Skeletal muscle tissue (tissue), 4 donors: ENCODE measurements around the gene RBM33. TPM values are rescaled to one million over a fixed set of nuclear protein-coding genes. Genes with fewer than 3 reads are reported as not detected.
A peak's percentile ranks its signal among the peaks of the same experiment; 100 is the strongest.

ENCODE experiments used
- H3K27ac ChIP-seq: one replicate; pipeline ENCODE4 v1.7.0; 2013; ENCODE audit warnings: mild to moderate bottlenecking, low read depth, low read length, inconsistent platforms
- H3K27me3 ChIP-seq, 3 donors: one replicate each; pipeline ENCODE4 v1.7.0; 2013; ENCODE audit warnings: low read length in 3 of 3; ENCODE audit not compliant: control insufficient read depth in 3 of 3, insufficient read depth in 3 of 3
- H3K36me3 ChIP-seq, 3 donors: one replicate each; pipeline ENCODE4 v1.7.0; 2013; ENCODE audit warnings: low read length in 3 of 3; ENCODE audit not compliant: control insufficient read depth in 3 of 3, insufficient read depth in 3 of 3
- H3K4me1 ChIP-seq, 3 donors: one replicate each; pipeline ENCODE4 v1.7.0; 2013; ENCODE audit warnings: low read length in 3 of 3, mild to moderate bottlenecking in 3 of 3; ENCODE audit not compliant: control insufficient read depth in 3 of 3, insufficient read depth in 3 of 3
- H3K4me3 ChIP-seq, 3 donors: one replicate each; pipeline ENCODE4 v1.7.0; 2013; ENCODE audit warnings: low read length in 3 of 3
- H3K9ac ChIP-seq, 3 donors: one replicate each; pipeline ENCODE4 v1.7.0; 2013; ENCODE audit warnings: low read length in 3 of 3, mild to moderate bottlenecking in 3 of 3, moderate library complexity in 2 of 3, low read depth in 1 of 3
- H3K9me3 ChIP-seq, 3 donors: one replicate each; pipeline ENCODE4 v1.7.0; 2013; ENCODE audit warnings: low read length in 3 of 3; ENCODE audit not compliant: control insufficient read depth in 3 of 3
- total RNA-seq: library from RNA; depleted of rRNA; stranded (reverse); fragments of >200 nt; gene quantifications from one replicate; pipeline ENCODE4 v1.2.3, GENCODE V29; 2014
- donor health status: Osteomylitis.

RBM33 gene
- total RNA-seq, 1 donor from 2014 or later: 53.2 TPM

- Histone ChIP-seq H3K27ac (peak overlapping the region; percentile 27), H3K4me3 (no peak overlapping the region), H3K27me3 (no peaks in the 10 kb centered on the region), H3K36me3 (peaks cover 0 to 10% (median 0%) of the 10 kb centered on the region in 3 donors), H3K9me3 (no peaks in the 10 kb centered on the region), H3K4me1 (peaks cover 3 to 12% (median 5%) of the 10 kb centered on the region in 3 donors), H3K9ac (no peak overlapping the region)
These were observed 25.4 kb downstream of the RBM33 start for GRCh38 chr7:155669717-155670505.

GRCh38 chr7:155670521-155670920 is 26.1 kb downstream of the RBM33 start:
- Histone ChIP-seq H3K4me1 (peaks cover 3 to 12% (median 5%) of the 10 kb centered on the region in 3 donors), H3K9me3 (no peaks in the 10 kb centered on the region), H3K27ac (no peak overlapping the region), H3K4me3 (no peak overlapping the region), H3K9ac (no peak overlapping the region), H3K27me3 (no peaks in the 10 kb centered on the region), H3K36me3 (peaks cover 0 to 7% (median 0%) of the 10 kb centered on the region in 3 donors)

- Histone ChIP-seq H3K27ac (no peak overlapping the region), H3K36me3 (peaks cover 0 to 6% (median 4%) of the 10 kb centered on the region in 3 donors), H3K4me3 (no peak overlapping the region), H3K27me3 (no peaks in the 10 kb centered on the region), H3K9ac (no peak overlapping the region), H3K9me3 (no peaks in the 10 kb centered on the region), H3K4me1 (peaks cover 3 to 19% (median 5%) of the 10 kb centered on the region in 3 donors)
These were observed 30.1 kb downstream of the RBM33 start for GRCh38 chr7:155674556-155674955.

DNA sequence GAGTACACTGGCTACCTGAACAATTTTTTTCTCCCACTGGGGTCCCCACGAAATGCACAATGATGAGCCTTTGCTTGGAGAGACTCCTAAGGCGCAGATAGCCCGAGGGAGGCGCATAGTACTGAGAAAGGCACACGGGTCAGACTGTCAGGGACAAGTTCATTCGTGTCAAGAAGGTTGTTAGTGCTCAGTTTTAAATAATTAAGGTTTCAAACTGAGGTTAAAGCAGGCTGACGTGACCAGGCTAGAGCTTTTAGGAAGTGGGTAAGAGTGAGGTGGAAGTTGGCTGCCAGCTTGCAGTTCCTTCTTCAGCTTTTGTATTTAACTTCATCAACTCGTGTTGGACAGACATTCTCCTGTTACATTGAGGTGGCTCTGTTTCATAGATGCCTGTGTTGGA is 31.6 kb downstream of the RBM33 start:
- Histone ChIP-seq H3K4me1 (peaks cover 0 to 7% (median 3%) of the 10 kb centered on the region in 3 donors), H3K27ac (no peak overlapping the region), H3K27me3 (no peaks in the 10 kb centered on the region), H3K9ac (no peak overlapping the region), H3K9me3 (no peaks in the 10 kb centered on the region), H3K4me3 (no peak overlapping the region), H3K36me3 (peaks cover 0 to 14% (median 12%) of the 10 kb centered on the region in 3 donors)

- no peaks in the 10 kb centered on the region for H3K9me3 ChIP-seq
- no peak overlapping the region for H3K27ac ChIP-seq
- H3K4me1 ChIP-seq: peaks cover 0 to 7% (median 3%) of the 10 kb centered on the region in 3 donors
- no peak overlapping the region for H3K4me3 ChIP-seq
- H3K36me3 ChIP-seq: peaks cover 0 to 16% (median 14%) of the 10 kb centered on the region in 3 donors
- no peak overlapping the region for H3K9ac ChIP-seq
- no peaks in the 10 kb centered on the region for H3K27me3 ChIP-seq
These were observed 33.2 kb downstream of the RBM33 start for GRCh38 chr7:155677688-155678087.

DNA sequence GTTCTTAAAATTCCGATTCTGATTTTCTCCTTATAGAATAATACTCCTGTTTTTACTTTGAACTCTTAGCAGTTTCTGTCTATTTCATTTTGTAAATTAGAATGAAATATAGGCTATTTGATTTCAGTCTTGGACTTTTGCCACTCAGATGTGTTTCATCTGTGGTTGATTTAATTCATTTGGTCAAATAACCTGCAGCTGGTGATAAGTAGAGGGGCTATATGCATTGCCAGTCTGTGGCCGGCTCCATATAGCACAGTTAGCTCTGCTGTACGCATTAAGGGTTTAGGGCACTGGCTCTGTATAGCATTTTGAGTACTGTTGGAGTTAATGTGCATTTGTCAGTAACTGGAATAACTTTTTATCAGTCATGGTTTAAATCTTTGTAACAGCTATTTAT is 35.7 kb downstream of the RBM33 start:
- H3K9me3 ChIP-seq: no peaks in the 10 kb centered on the region
- peak overlapping the region in 1 of 3 donors; percentile 15 for H3K9ac ChIP-seq
- no peak overlapping the region for H3K27ac ChIP-seq
- no peaks in the 10 kb centered on the region for H3K27me3 ChIP-seq
- peaks cover 0 to 19% (median 18%) of the 10 kb centered on the region in 3 donors for H3K36me3 ChIP-seq
- no peak overlapping the region for H3K4me3 ChIP-seq
- H3K4me1 ChIP-seq: peaks cover 0 to 17% (median 3%) of the 10 kb centered on the region in 3 donors

DNA sequence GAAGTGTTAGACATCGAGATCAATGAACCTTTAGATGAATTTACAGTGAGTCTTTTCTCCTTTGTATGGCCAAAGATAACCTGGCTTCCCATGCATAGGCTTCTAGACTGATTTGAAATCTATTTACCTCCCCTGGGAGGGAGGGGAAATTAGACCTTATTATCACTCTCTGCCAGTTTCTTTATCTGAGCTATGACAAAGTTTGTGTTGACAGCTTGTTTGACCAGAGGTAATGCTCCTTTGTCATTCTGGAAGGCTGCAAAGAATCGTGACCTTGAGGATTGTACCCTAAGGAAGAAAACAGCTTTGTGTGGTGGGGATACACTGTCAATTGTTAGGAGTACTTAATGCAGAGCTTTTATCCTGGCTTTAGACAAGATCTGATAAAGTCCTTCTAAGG is 36.4 kb downstream of the RBM33 start:
- H3K4me1 ChIP-seq: peaks cover 0 to 17% (median 3%) of the 10 kb centered on the region in 3 donors
- H3K4me3 ChIP-seq: no peak overlapping the region
- no peaks in the 10 kb centered on the region for H3K27me3 ChIP-seq
- peaks cover 0 to 20% (median 19%) of the 10 kb centered on the region in 3 donors for H3K36me3 ChIP-seq
- H3K27ac ChIP-seq: no peak overlapping the region
- H3K9me3 ChIP-seq: no peaks in the 10 kb centered on the region
- H3K9ac ChIP-seq: no peak overlapping the region

- Histone ChIP-seq H3K27ac (no peak overlapping the region), H3K27me3 (no peaks in the 10 kb centered on the region), H3K4me1 (peaks cover 0 to 9% (median 0%) of the 10 kb centered on the region in 3 donors), H3K4me3 (no peak overlapping the region), H3K36me3 (peaks cover 0 to 22% (median 19%) of the 10 kb centered on the region in 3 donors), H3K9ac (no peak overlapping the region), H3K9me3 (no peaks in the 10 kb centered on the region)
These were observed 37.2 kb downstream of the RBM33 start for GRCh38 chr7:155681663-155682062.

- Histone ChIP-seq H3K4me1 (peaks cover 0 to 9% (median 0%) of the 10 kb centered on the region in 3 donors), H3K9ac (no peak overlapping the region), H3K27me3 (no peaks in the 10 kb centered on the region), H3K4me3 (no peak overlapping the region), H3K27ac (no peak overlapping the region), H3K9me3 (no peaks in the 10 kb centered on the region), H3K36me3 (peaks cover 0 to 22% (median 19%) of the 10 kb centered on the region in 3 donors)
These were observed 38.0 kb downstream of the RBM33 start for GRCh38 chr7:155682484-155682883.

- H3K9ac ChIP-seq: no peak overlapping the region
- peaks cover 0 to 22% (median 19%) of the 10 kb centered on the region in 3 donors for H3K36me3 ChIP-seq
- H3K4me1 ChIP-seq: peaks cover 0 to 9% (median 0%) of the 10 kb centered on the region in 3 donors
- no peak overlapping the region for H3K27ac ChIP-seq
- H3K9me3 ChIP-seq: no peaks in the 10 kb centered on the region
- no peak overlapping the region for H3K4me3 ChIP-seq
- no peaks in the 10 kb centered on the region for H3K27me3 ChIP-seq
These were observed 38.6 kb downstream of the RBM33 start for GRCh38 chr7:155683098-155683497.
